BLaER1 treated with 17β-estradiol and CSF1 and Interleukin-3, amounts not matched to agents 10 nM and 100 nM (cell line): ENCODE data around the gene ABHD17A.

Experiments
- H3K27ac ChIP-seq, 11 experiments: shearing (Covaris generic); formaldehyde crosslinking; 2 replicates each; pipeline ENCODE4 v1.8.1; 2022
- H3K27me3 ChIP-seq, 11 experiments: shearing (Covaris generic); formaldehyde crosslinking; 2 replicates each; pipeline ENCODE4 v1.8.1; 2022
- H3K36me3 ChIP-seq, 11 experiments: shearing (Covaris generic); formaldehyde crosslinking; 2 replicates each; pipeline ENCODE4 v1.8.1; 2022
- H3K4me1 ChIP-seq, 10 experiments: shearing (Covaris generic); formaldehyde crosslinking; 2 replicates each; pipeline ENCODE4 v1.8.1; 2022
- H3K4me2 ChIP-seq, 11 experiments: shearing (Covaris generic); formaldehyde crosslinking; 2 replicates each; pipeline ENCODE4 v1.8.1; 2022
- H3K4me3 ChIP-seq, 10 experiments: shearing (Covaris generic); formaldehyde crosslinking; 2 replicates each; pipeline ENCODE4 v1.8.1; 2022
- H3K9ac ChIP-seq, 11 experiments: shearing (Covaris generic); formaldehyde crosslinking; 2 replicates each; pipeline ENCODE4 v1.8.1; 2022
- H3K9me3 ChIP-seq, 11 experiments: shearing (Covaris generic); formaldehyde crosslinking; replicated peaks in 1 of 11; 2 replicates each; pipeline ENCODE4 v1.8.1; 2022
- H4K20me1 ChIP-seq, 11 experiments: shearing (Covaris generic); formaldehyde crosslinking; 2 replicates each; pipeline ENCODE4 v1.8.1; 2022
- Cebpa-rat ChIP-seq, 11 experiments: shearing (Covaris generic); IDR thresholded peaks; 2 replicates each; pipeline ENCODE4 v1.8.1; 2022

ABHD17A gene

GRCh38 chr19:1853295-1854038 lies 31.8 kb downstream of the ABHD17A start:
- Histone ChIP-seq H4K20me1 (peaks cover 9 to 96% (median 55%) of the 10 kb centered on the region in 11 experiments), H3K9me3 (no peaks in the 10 kb centered on the region), H3K27me3 (no peaks in the 10 kb centered on the region), H3K4me2 (peak overlapping the region; percentile 98 to 100 (median 99)), H3K36me3 (peaks cover 0 to 17% (median 7%) of the 10 kb centered on the region in 11 experiments; a peak in 14 of 22 replicates), H3K27ac (peak overlapping the region in 10 of 11 experiments; percentile 68 to 99 (median 96); a peak in 19 of 22 replicates), H3K4me3 (peak overlapping the region in 8 of 10 experiments; percentile 21 to 100 (median 52); a peak in 11 of 20 replicates), H3K4me1 (peaks cover 69 to 93% (median 88%) of the 10 kb centered on the region in 10 experiments), H3K9ac (peak overlapping the region; percentile 59 to 98 (median 77))
- no peak for TF ChIP-seq Cebpa-rat (IDR thresholded peaks at IDR 0.05)

- peaks cover 6 to 93% (median 52%) of the 10 kb centered on the region in 11 experiments; a peak in 18 of 22 replicates for H4K20me1 ChIP-seq
- peaks cover 61 to 85% (median 80%) of the 10 kb centered on the region in 10 experiments for H3K4me1 ChIP-seq
- H3K4me2 ChIP-seq, result peak overlapping the region; percentile 98 to 100 (median 99)
These were observed 32.6 kb downstream of the ABHD17A start for GRCh38 chr19:1852581-1853128.

GRCh38 chr19:1851654-1852580 lies 33.4 kb downstream of the ABHD17A start:
- H3K4me2 ChIP-seq, result peak overlapping the region; percentile 98 to 100 (median 99)
- peaks cover 0 to 17% (median 9%) of the 10 kb centered on the region in 11 experiments; a peak in 15 of 22 replicates for H3K36me3 ChIP-seq
- no peaks in the 10 kb centered on the region for H3K9me3 ChIP-seq
- peak overlapping the region in 10 of 11 experiments; percentile 61 to 99 (median 96); a peak in 19 of 22 replicates for H3K27ac ChIP-seq
- H3K27me3 ChIP-seq, result no peaks in the 10 kb centered on the region
- no peak for TF ChIP-seq Cebpa-rat (IDR thresholded peaks at IDR 0.05)
- H3K4me1 ChIP-seq, result peaks cover 63 to 84% (median 78%) of the 10 kb centered on the region in 10 experiments
- H3K4me3 ChIP-seq, result peak overlapping the region in 9 of 10 experiments; percentile 28 to 64 (median 51); a peak in 17 of 20 replicates
- H4K20me1 ChIP-seq, result peaks cover 13 to 93% (median 60%) of the 10 kb centered on the region in 11 experiments; a peak in 21 of 22 replicates
- peak overlapping the region; percentile 59 to 98 (median 74); a peak in 21 of 22 replicates for H3K9ac ChIP-seq

More at GRCh38 chr19:1852581-1853128, 32.6 kb downstream of the ABHD17A start:
- Histone ChIP-seq H3K9ac (peak overlapping the region; percentile 59 to 98 (median 74)), H3K4me3 (peak overlapping the region; percentile 21 to 64 (median 51); a peak in 18 of 20 replicates), H3K9me3 (no peaks in the 10 kb centered on the region), H3K27ac (peak overlapping the region in 10 of 11 experiments; percentile 61 to 99 (median 96); a peak in 20 of 22 replicates), H3K36me3 (peaks cover 0 to 17% (median 7%) of the 10 kb centered on the region in 11 experiments; a peak in 14 of 22 replicates), H3K27me3 (no peaks in the 10 kb centered on the region)
- TF ChIP-seq Cebpa-rat (IDR thresholded peaks at IDR 0.05), result no peak

GRCh38 chr19:1850809-1851653 lies 34.3 kb downstream of the ABHD17A start:
- no peaks in the 10 kb centered on the region for H3K9me3 ChIP-seq
- peak overlapping the region in 8 of 10 experiments; percentile 38 to 64 (median 52); a peak in 16 of 20 replicates for H3K4me3 ChIP-seq
- H4K20me1 ChIP-seq, result peaks cover 22 to 94% (median 68%) of the 10 kb centered on the region in 11 experiments; a peak in 21 of 22 replicates
- peaks cover 68 to 86% (median 83%) of the 10 kb centered on the region in 10 experiments for H3K4me1 ChIP-seq
- peak overlapping the region; percentile 98 to 100 (median 99) for H3K4me2 ChIP-seq
- peak overlapping the region; percentile 59 to 98 (median 74); a peak in 21 of 22 replicates for H3K9ac ChIP-seq
- no peak for TF ChIP-seq Cebpa-rat (IDR thresholded peaks at IDR 0.05)
- peaks cover 0 to 26% (median 18%) of the 10 kb centered on the region in 11 experiments; a peak in 18 of 22 replicates for H3K36me3 ChIP-seq
- no peaks in the 10 kb centered on the region for H3K27me3 ChIP-seq
- H3K27ac ChIP-seq, result peak overlapping the region in 10 of 11 experiments; percentile 61 to 99 (median 90); a peak in 19 of 22 replicates

GRCh38 chr19:1849886-1850398 lies 35.4 kb downstream of the ABHD17A start:
- Histone ChIP-seq H3K4me2 (peak overlapping the region in 3 of 11 experiments; percentile 15 to 32 (median 29); a peak in 4 of 22 replicates), H3K27me3 (no peaks in the 10 kb centered on the region), H3K9ac (peak overlapping the region in 2 of 11 experiments; percentile 24; a peak in 2 of 22 replicates), H3K9me3 (no peaks in the 10 kb centered on the region), H3K4me1 (peaks cover 71 to 86% (median 84%) of the 10 kb centered on the region in 10 experiments), H3K27ac (no peak overlapping the region), H3K4me3 (no peak overlapping the region), H3K36me3 (peaks cover 10 to 37% (median 29%) of the 10 kb centered on the region in 11 experiments; a peak in 20 of 22 replicates), H4K20me1 (peaks cover 33 to 94% (median 71%) of the 10 kb centered on the region in 11 experiments; a peak in 21 of 22 replicates)
- TF ChIP-seq Cebpa-rat (IDR thresholded peaks at IDR 0.05), result no peak

DNA sequence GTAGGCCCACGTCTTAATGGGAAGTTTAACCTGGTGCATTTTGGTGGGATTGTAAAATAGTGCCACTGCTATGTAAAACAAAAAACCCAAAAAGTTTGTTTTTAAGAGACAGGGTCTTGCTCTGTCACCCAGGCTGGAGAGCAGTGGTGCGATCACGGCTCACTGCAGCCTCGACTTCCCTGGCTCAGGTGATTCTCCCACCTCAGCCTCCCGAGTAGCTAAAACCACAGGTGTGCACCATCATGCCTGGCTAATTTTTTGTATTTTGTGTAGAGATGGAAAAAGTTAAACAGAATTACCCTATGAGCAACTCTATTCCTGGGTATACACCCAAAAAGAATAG lies 36.2 kb downstream of the ABHD17A start:
- Histone ChIP-seq H3K9me3 (no peaks in the 10 kb centered on the region), H3K27me3 (no peaks in the 10 kb centered on the region), H3K27ac (peak overlapping the region in 3 of 11 experiments; percentile 98 to 100 (median 100); a peak in 5 of 22 replicates), H3K4me1 (peaks cover 71 to 86% (median 84%) of the 10 kb centered on the region in 10 experiments), H4K20me1 (peaks cover 41 to 94% (median 72%) of the 10 kb centered on the region in 11 experiments; a peak in 21 of 22 replicates), H3K4me2 (peak overlapping the region in 7 of 11 experiments; percentile 2 to 97 (median 5); a peak in 6 of 22 replicates), H3K36me3 (peaks cover 7 to 38% (median 32%) of the 10 kb centered on the region in 11 experiments; a peak in 20 of 22 replicates), H3K9ac (peak overlapping the region in 4 of 11 experiments; percentile 98 to 100 (median 100); a peak in 4 of 22 replicates), H3K4me3 (peak overlapping the region in 9 of 10 experiments; percentile 82 to 100 (median 99); a peak in 12 of 20 replicates)
- TF ChIP-seq Cebpa-rat (IDR thresholded peaks at IDR 0.05), result no peak
